Activated CD4-positive, alpha-beta memory T cell treated with anti-CD3 and anti-CD28 coated beads for 36 hours (primary cell): Measurements from ENCODE around the gene PDF. TPM values are rescaled to one million over a fixed set of nuclear protein-coding genes. Genes with fewer than 3 reads are reported as not detected.
A peak's percentile ranks its signal among the peaks of the same experiment; 100 is the strongest.
"Not testable (repeated sequence)": the region's sequence is repeated elsewhere in the genome, so short reads cannot be mapped to it uniquely, and the experiment has no call there.

Source experiments
- CTCF ChIA-PET: fragments of 350-600 bp; sonication (Branson Sonifier 250); formaldehyde crosslinking; loops from one replicate; lab custom pipeline; 2021; ENCODE audit warnings: antibody characterized with exemption, inconsistent platforms; lab: Charles Lee
- POLR2A ChIA-PET: fragments of 350-600 bp; sonication (Branson Sonifier 250); formaldehyde crosslinking; loops from one replicate; lab custom pipeline; 2021; ENCODE audit warnings: antibody characterized with exemption; lab: Charles Lee
- DNase-seq: peaks from one replicate; pipeline ENCODE4 v3.0.0-alpha.2; 2020
- H3K27ac Mint-ChIP-seq: one replicate; pipeline ENCODE4 v1.8.0; 2021; ENCODE audit warnings: mixed read lengths
- H3K27me3 Mint-ChIP-seq: one replicate; pipeline ENCODE4 v1.8.0; 2021; ENCODE audit warnings: mixed read lengths
- H3K36me3 Mint-ChIP-seq: one replicate; pipeline ENCODE4 v1.8.0; 2021; ENCODE audit warnings: mixed read lengths
- H3K4me1 Mint-ChIP-seq: one replicate; pipeline ENCODE4 v1.8.0; 2021; ENCODE audit warnings: low read depth, mixed read lengths
- H3K4me3 Mint-ChIP-seq: one replicate; pipeline ENCODE4 v1.8.0; 2021; ENCODE audit warnings: mild to moderate bottlenecking, mixed read lengths
- H3K9me3 Mint-ChIP-seq: one replicate; pipeline ENCODE4 v1.8.0; 2021; ENCODE audit warnings: mixed read lengths
- intact Hi-C: fragments of 100-400 bp; cut with micrococcal nuclease; formaldehyde crosslinking; loops from one replicate; pipeline ENCODE4 v1.15.1; 2023
- total RNA-seq, 2 experiments: library from RNA; stranded (reverse); gene quantifications; one replicate each; pipeline ENCODE4 v1.2.3, GENCODE V29; 2021

PDF gene
- total RNA-seq, 2 experiments from 2014 or later, result 16.2 to 17.6 TPM

GRCh38 chr16:69363281-69363717 lies 32.9 kb upstream of the PDF start:
- H3K4me3 Mint-ChIP-seq, result no peak overlapping the region
- ChIA-PET CTCF (no interaction called here), POLR2A (no interaction called here)
- no peaks in the 10 kb centered on the region for H3K27me3 Mint-ChIP-seq
- intact Hi-C loops, result no loop called here
- H3K36me3 Mint-ChIP-seq, result peaks cover 40% of the 10 kb centered on the region
- no peaks in the 10 kb centered on the region for H3K9me3 Mint-ChIP-seq
- H3K27ac Mint-ChIP-seq, result no peak overlapping the region
- H3K4me1 Mint-ChIP-seq, result peaks cover 18% of the 10 kb centered on the region
- DNase-seq, result no peak

- CTCF ChIA-PET, H3K4me3 Mint-ChIP-seq, intact Hi-C loops, H3K4me1 Mint-ChIP-seq, POLR2A ChIA-PET, H3K27ac Mint-ChIP-seq, H3K9me3 Mint-ChIP-seq, DNase-seq, H3K27me3 Mint-ChIP-seq: not testable (repeated sequence)
- peaks cover 26% of the 10 kb centered on the region for H3K36me3 Mint-ChIP-seq
These were observed 29.7 kb upstream of the PDF start for GRCh38 chr16:69360070-69360469.

GRCh38 chr16:69351309-69352027 lies 21.1 kb upstream of the PDF start, which contains the start of gene TMED6:
TMED6 (minus strand) TSS chr16:69351786; CDS start chr16:69351753, 33 bp downstream.
- CTCF ChIA-PET, result no interaction called here
- no peak for DNase-seq
- Mint-ChIP-seq H3K4me3 (no peak within 1 kb of the TSS), H3K27ac (no peak within 1 kb of the TSS), H3K36me3 (peaks cover 30% of the 10 kb centered on the region), H3K9me3 (no peaks in the 10 kb centered on the region), H3K27me3 (no peaks in the 10 kb centered on the region), H3K4me1 (no peaks in the 10 kb centered on the region)
- intact Hi-C loops, result no loop called here
- POLR2A ChIA-PET, result interaction anchor here (0.5 to 0.6 kb wide), 2 partner anchors 262 to 518 kb away, joined by 3 to 4 read pairs; no protein-coding TSS in a partner anchor

- Mint-ChIP-seq H3K4me1 (peaks cover 6% of the 10 kb centered on the region), H3K27me3 (no peaks in the 10 kb centered on the region), H3K9me3 (no peaks in the 10 kb centered on the region), H3K4me3 (no peak overlapping the region), H3K36me3 (peaks cover 28% of the 10 kb centered on the region), H3K27ac (no peak overlapping the region)
- DNase-seq, result no peak
- ChIA-PET POLR2A (no interaction called here), CTCF (no interaction called here)
- intact Hi-C loops, result no loop called here
These were observed 20.2 kb upstream of the PDF start for GRCh38 chr16:69350536-69351133.

- Mint-ChIP-seq H3K27ac (no peak overlapping the region), H3K4me1 (peaks cover 9% of the 10 kb centered on the region), H3K27me3 (no peaks in the 10 kb centered on the region), H3K9me3 (no peaks in the 10 kb centered on the region), H3K4me3 (no peak overlapping the region), H3K36me3 (peaks cover 26% of the 10 kb centered on the region)
- intact Hi-C loops, result no loop called here
- ChIA-PET POLR2A (no interaction called here), CTCF (no interaction called here)
- DNase-seq, result no peak
These were observed 19.1 kb upstream of the PDF start for GRCh38 chr16:69349536-69349935.

GRCh38 chr16:69348222-69348621 lies 17.8 kb upstream of the PDF start:
- Mint-ChIP-seq H3K36me3 (peaks cover 32% of the 10 kb centered on the region), H3K9me3 (no peaks in the 10 kb centered on the region), H3K4me1 (peaks cover 9% of the 10 kb centered on the region), H3K4me3 (no peak overlapping the region), H3K27me3 (no peaks in the 10 kb centered on the region), H3K27ac (no peak overlapping the region)
- no peak for DNase-seq
- CTCF ChIA-PET, result no interaction called here
- intact Hi-C loops, result no loop called here
- POLR2A ChIA-PET, result no interaction called here

GRCh38 chr16:69346683-69347082 lies 16.3 kb upstream of the PDF start:
- Mint-ChIP-seq H3K4me1 (peaks cover 14% of the 10 kb centered on the region), H3K9me3 (no peaks in the 10 kb centered on the region), H3K27me3 (no peaks in the 10 kb centered on the region), H3K27ac (no peak overlapping the region), H3K4me3 (no peak overlapping the region), H3K36me3 (peaks cover 36% of the 10 kb centered on the region)
- POLR2A ChIA-PET, result no interaction called here
- no peak for DNase-seq
- intact Hi-C loops, result no loop called here
- CTCF ChIA-PET, result interaction anchor here (1.1 kb wide), 1 partner anchor 49 kb away, joined by 3 read pairs; no protein-coding TSS in a partner anchor

GRCh38 chr16:69345923-69346322 lies 15.5 kb upstream of the PDF start:
- ChIA-PET CTCF (no interaction called here), POLR2A (no interaction called here)
- Mint-ChIP-seq H3K4me1 (peaks cover 21% of the 10 kb centered on the region), H3K36me3 (peaks cover 41% of the 10 kb centered on the region), H3K9me3 (no peaks in the 10 kb centered on the region), H3K27me3 (no peaks in the 10 kb centered on the region), H3K27ac (peak overlapping the region; percentile 0), H3K4me3 (no peak overlapping the region)
- DNase-seq, result no peak
- intact Hi-C loops, result no loop called here

- ChIA-PET POLR2A (no interaction called here), CTCF (no interaction called here)
- Mint-ChIP-seq H3K9me3 (no peaks in the 10 kb centered on the region), H3K4me3 (no peak overlapping the region), H3K36me3 (peaks cover 41% of the 10 kb centered on the region), H3K27ac (no peak overlapping the region), H3K4me1 (peaks cover 28% of the 10 kb centered on the region), H3K27me3 (no peaks in the 10 kb centered on the region)
- intact Hi-C loops, result no loop called here
- DNase-seq, result no peak
These were observed 13.8 kb upstream of the PDF start for GRCh38 chr16:69344171-69344570.

GRCh38 chr16:69340095-69340644 lies 9.8 kb upstream of the PDF start:
- intact Hi-C loops, result no loop called here
- Mint-ChIP-seq H3K9me3 (no peaks in the 10 kb centered on the region), H3K27ac (peak overlapping the region; percentile 95), H3K27me3 (no peaks in the 10 kb centered on the region), H3K36me3 (peaks cover 34% of the 10 kb centered on the region), H3K4me1 (peaks cover 38% of the 10 kb centered on the region), H3K4me3 (peak overlapping the region; percentile 96)
- DNase-seq, result peak; percentile 56
- ChIA-PET POLR2A (interaction anchor here (0.6 to 2.1 kb wide), 4 partner anchors 9 to 133 kb away, joined by 3 to 11 read pairs (median 8); partner anchors contain the start of gene PDF), CTCF (interaction anchor here (0.7 to 1.6 kb wide), 6 partner anchors 9 to 415 kb away, joined by 3 to 6 read pairs (median 4); partner anchors contain the start of genes NOB1, PDF and TERF2)

GRCh38 chr16:69339289-69340094 lies 9.1 kb upstream of the PDF start, which contains the start of the genes COG8 and NIP7:
COG8 (minus strand) TSS chr16:69339564; CDS start chr16:69339552, 12 bp downstream.
NIP7 (plus strand) TSS chr16:69339772; CDS start chr16:69339830, 58 bp downstream.
- Mint-ChIP-seq H3K27me3 (no peaks in the 10 kb centered on the region), H3K9me3 (no peaks in the 10 kb centered on the region), H3K4me1 (peaks cover 38% of the 10 kb centered on the region), H3K4me3 (peak within 1 kb of the TSS; percentile 96), H3K27ac (peak within 1 kb of the TSS; percentile 95), H3K36me3 (peaks cover 37% of the 10 kb centered on the region)
- intact Hi-C loops, result loop anchor here (1.0 to 10.0 kb wide), 5 partner anchors 9 to 1675 kb away; partner anchors contain the start of genes ACD, C16orf86, ENKD1 and NFAT5
- POLR2A ChIA-PET, result interaction anchor here (0.6 to 2.1 kb wide), 5 partner anchors 9 to 227 kb away, joined by 3 to 13 read pairs (median 8); partner anchors contain the start of gene PDF
- DNase-seq, result peak; percentile 96
- CTCF ChIA-PET, result interaction anchor here (0.7 to 1.6 kb wide), 6 partner anchors 8 to 415 kb away, joined by 3 to 10 read pairs (median 4); partner anchors contain the start of genes NOB1, PDF and TERF2
